DND-41 (cell line): ENCODE measurements around the gene SLC35F3.

Experiments used
- EZH2 ChIP-seq: IDR thresholded peaks from 3 replicates; pipeline ENCODE4 v1.6.1; 2012; ENCODE audit warnings: borderline replicate concordance, low read depth, mild to moderate bottlenecking, moderate library complexity, low read length, inconsistent platforms; ENCODE audit not compliant: severe bottlenecking
- TF ChIP-seq, protein P1 (sequence below): IDR thresholded peaks from 2 replicates; pipeline ENCODE4 v1.5.1; 2012; ENCODE audit warnings: borderline replicate concordance, low read length, moderate library complexity, mild to moderate bottlenecking; ENCODE audit not compliant: poor library complexity, severe bottlenecking; ENCODE audit errors: extremely low read depth

DNA sequence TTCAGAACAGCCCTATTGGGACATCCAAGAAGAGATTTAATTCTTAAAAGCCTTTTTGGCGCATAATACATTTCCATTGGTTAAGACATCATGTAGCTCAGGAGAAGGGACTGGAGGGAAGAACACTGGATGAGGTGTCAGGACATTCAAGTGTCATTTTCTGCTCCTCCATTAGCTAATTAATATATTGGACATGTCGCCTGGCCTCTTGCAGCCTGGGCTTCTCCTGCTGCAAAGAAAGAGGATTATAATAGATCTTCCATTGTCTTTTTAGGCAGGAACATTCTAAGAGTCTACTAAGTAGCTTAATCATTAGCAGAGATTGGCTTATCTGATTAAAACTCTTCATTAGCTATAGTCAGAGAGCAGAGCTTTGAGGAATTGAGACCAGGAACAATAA is 317.1 kb downstream of the SLC35F3 start:
- TF ChIP-seq, protein P1, sequence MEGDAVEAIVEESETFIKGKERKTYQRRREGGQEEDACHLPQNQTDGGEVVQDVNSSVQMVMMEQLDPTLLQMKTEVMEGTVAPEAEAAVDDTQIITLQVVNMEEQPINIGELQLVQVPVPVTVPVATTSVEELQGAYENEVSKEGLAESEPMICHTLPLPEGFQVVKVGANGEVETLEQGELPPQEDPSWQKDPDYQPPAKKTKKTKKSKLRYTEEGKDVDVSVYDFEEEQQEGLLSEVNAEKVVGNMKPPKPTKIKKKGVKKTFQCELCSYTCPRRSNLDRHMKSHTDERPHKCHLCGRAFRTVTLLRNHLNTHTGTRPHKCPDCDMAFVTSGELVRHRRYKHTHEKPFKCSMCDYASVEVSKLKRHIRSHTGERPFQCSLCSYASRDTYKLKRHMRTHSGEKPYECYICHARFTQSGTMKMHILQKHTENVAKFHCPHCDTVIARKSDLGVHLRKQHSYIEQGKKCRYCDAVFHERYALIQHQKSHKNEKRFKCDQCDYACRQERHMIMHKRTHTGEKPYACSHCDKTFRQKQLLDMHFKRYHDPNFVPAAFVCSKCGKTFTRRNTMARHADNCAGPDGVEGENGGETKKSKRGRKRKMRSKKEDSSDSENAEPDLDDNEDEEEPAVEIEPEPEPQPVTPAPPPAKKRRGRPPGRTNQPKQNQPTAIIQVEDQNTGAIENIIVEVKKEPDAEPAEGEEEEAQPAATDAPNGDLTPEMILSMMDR: no peak
- no peak for TF ChIP-seq EZH2
